OCI-LY7 (cell line): ENCODE measurements around the gene NMBR. TPM values are rescaled to one million over a fixed set of nuclear protein-coding genes. Genes with fewer than 3 reads are reported as not detected.

ENCODE experiments used
- BruUV-seq: library from RNA; stranded (reverse); fragments of 400-500 nt; replicated peaks from 2 replicates; lab custom pipeline; 2021; lab: Mats Ljungman, UMichigan
- CTCF ChIA-PET: fragments of 300-600 bp; sonication (Branson Sonifier 250); formaldehyde crosslinking; loops from one replicate; lab custom pipeline; 2022; ENCODE audit warnings: antibody characterized with exemption; ENCODE audit not compliant: unreplicated experiment; lab: Charles Lee
- POLR2A ChIA-PET: fragments of 300-600 bp; sonication (Branson Sonifier 250); formaldehyde crosslinking; loops from one replicate; lab custom pipeline; 2022; ENCODE audit warnings: antibody characterized with exemption; lab: Charles Lee
- DNase-seq: peaks from one replicate; pipeline ENCODE4 v3.0.0-alpha.2; 2015; ENCODE audit warnings: low spot score
- H2AFZ ChIP-seq: fragments of 200-600 bp; sonication (generic), shearing (Covaris generic); 2 replicates; pipeline ENCODE4 v1.6.1; 2014; ENCODE audit warnings: mild to moderate bottlenecking, antibody characterized with exemption, low read length, moderate library complexity
- H3K27ac ChIP-seq: fragments of 200-600 bp; sonication (generic); 2 replicates; pipeline ENCODE4 v1.5.1; 2014; ENCODE audit warnings: mixed run types, low read depth, mild to moderate bottlenecking, moderate library complexity, low read length, inconsistent platforms; ENCODE audit not compliant: poor library complexity, severe bottlenecking
- H3K36me3 ChIP-seq: fragments of 200-600 bp; sonication (generic); 2 replicates; pipeline ENCODE4 v1.6.1; 2014; ENCODE audit warnings: mild to moderate bottlenecking, antibody characterized with exemption, low read length, moderate library complexity, mixed read lengths; ENCODE audit not compliant: insufficient read depth
- H3K4me1 ChIP-seq: fragments of 200-600 bp; sonication (generic); 2 replicates; pipeline ENCODE4 v1.5.1; 2014; ENCODE audit warnings: mild to moderate bottlenecking, low read length; ENCODE audit not compliant: insufficient read depth, poor library complexity, severe bottlenecking
- H3K4me2 ChIP-seq: fragments of 200-600 bp; sonication (generic); 2 replicates; pipeline ENCODE4 v1.6.1; 2014; ENCODE audit warnings: mild to moderate bottlenecking, low read length
- H3K4me3 ChIP-seq: fragments of 200-600 bp; sonication (generic); 2 replicates; pipeline ENCODE4 v1.5.1; 2014; ENCODE audit warnings: mild to moderate bottlenecking, low read depth, low read length; ENCODE audit not compliant: poor library complexity, severe bottlenecking
- H3K79me2 ChIP-seq: fragments of 200-600 bp; sonication (generic); 2 replicates; pipeline ENCODE4 v1.6.1; 2016; ENCODE audit warnings: low read depth, mild to moderate bottlenecking, low read length, moderate library complexity, mixed read lengths; ENCODE audit not compliant: insufficient read depth
- H3K9me2 ChIP-seq: fragments of 200-600 bp; sonication (generic); 2 replicates; pipeline ENCODE4 v1.6.1; 2016; ENCODE audit warnings: mild to moderate bottlenecking, low read length, mixed read lengths; ENCODE audit not compliant: insufficient read depth
- H3K9me3 ChIP-seq: fragments of 200-600 bp; sonication (generic); 2 replicates; pipeline ENCODE4 v1.6.1; 2014; ENCODE audit warnings: mild to moderate bottlenecking, mixed run types, low read length, mixed read lengths
- H4K20me1 ChIP-seq: fragments of 200-600 bp; sonication (generic); 2 replicates; pipeline ENCODE4 v1.6.1; 2014; ENCODE audit warnings: mild to moderate bottlenecking, antibody characterized with exemption, low read length, moderate library complexity, mixed read lengths; ENCODE audit not compliant: insufficient read depth
- EZH2phosphoT487 ChIP-seq: fragments of 200-600 bp; sonication (generic); IDR thresholded peaks from 2 replicates; pipeline ENCODE4 v1.6.1; 2018; ENCODE audit warnings: low read depth, borderline replicate concordance, mild to moderate bottlenecking, mixed run types, antibody characterized with exemption, low read length, moderate library complexity, mixed read lengths
- intact Hi-C: fragments of 100-400 bp; cut with micrococcal nuclease; formaldehyde crosslinking; loops from one replicate; pipeline ENCODE4 v1.10.0; 2022; ENCODE audit not compliant: unreplicated experiment
- total RNA-seq, 2 experiments: library from RNA; depleted of rRNA in 1 of 2; stranded (reverse); fragments of >200 nt in 1 of 2; shearing (Covaris generic) in 1 of 2; gene quantifications; 2 replicates each; pipeline ENCODE4 v1.2.3, GENCODE V29; 2014 to 2022
- TF ChIP-seq, protein P1 (sequence below): fragments of 200-600 bp; sonication (generic); conservative IDR thresholded peaks from 2 replicates; pipeline ENCODE4 v1.5.1; 2014; ENCODE audit warnings: mild to moderate bottlenecking, antibody characterized with exemption, low read length, moderate library complexity, mixed read lengths

The NMBR gene
- total RNA-seq, 2 experiments from 2014 or later, result not detected

GRCh38 chr6:142184307-142184706 is 37.4 kb upstream of the NMBR start:
- no peaks in the 10 kb centered on the region for H3K9me3 ChIP-seq
- no peak for DNase-seq
- intact Hi-C loops, result no loop called here
- peaks cover 3% of the 10 kb centered on the region; the same call in 1 of the 2 replicates for H3K36me3 ChIP-seq
- BruUV-seq, result no TSS peak
- no peak overlapping the region for H3K4me3 ChIP-seq
- no peak overlapping the region for H3K27ac ChIP-seq
- CTCF ChIA-PET, result no interaction called here
- no peaks in the 10 kb centered on the region for H4K20me1 ChIP-seq
- no peaks in the 10 kb centered on the region for H3K79me2 ChIP-seq
- POLR2A ChIA-PET, result no interaction called here
- no peak overlapping the region for H2AFZ ChIP-seq
- no peaks in the 10 kb centered on the region for H3K4me1 ChIP-seq
- no peak for TF ChIP-seq EZH2phosphoT487
- TF ChIP-seq, protein P1, sequence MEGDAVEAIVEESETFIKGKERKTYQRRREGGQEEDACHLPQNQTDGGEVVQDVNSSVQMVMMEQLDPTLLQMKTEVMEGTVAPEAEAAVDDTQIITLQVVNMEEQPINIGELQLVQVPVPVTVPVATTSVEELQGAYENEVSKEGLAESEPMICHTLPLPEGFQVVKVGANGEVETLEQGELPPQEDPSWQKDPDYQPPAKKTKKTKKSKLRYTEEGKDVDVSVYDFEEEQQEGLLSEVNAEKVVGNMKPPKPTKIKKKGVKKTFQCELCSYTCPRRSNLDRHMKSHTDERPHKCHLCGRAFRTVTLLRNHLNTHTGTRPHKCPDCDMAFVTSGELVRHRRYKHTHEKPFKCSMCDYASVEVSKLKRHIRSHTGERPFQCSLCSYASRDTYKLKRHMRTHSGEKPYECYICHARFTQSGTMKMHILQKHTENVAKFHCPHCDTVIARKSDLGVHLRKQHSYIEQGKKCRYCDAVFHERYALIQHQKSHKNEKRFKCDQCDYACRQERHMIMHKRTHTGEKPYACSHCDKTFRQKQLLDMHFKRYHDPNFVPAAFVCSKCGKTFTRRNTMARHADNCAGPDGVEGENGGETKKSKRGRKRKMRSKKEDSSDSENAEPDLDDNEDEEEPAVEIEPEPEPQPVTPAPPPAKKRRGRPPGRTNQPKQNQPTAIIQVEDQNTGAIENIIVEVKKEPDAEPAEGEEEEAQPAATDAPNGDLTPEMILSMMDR, result no peak
- H3K9me2 ChIP-seq, result no peaks in the 10 kb centered on the region
- H3K4me2 ChIP-seq, result no peak overlapping the region

- H3K79me2 ChIP-seq, result no peaks in the 10 kb centered on the region
- ChIA-PET POLR2A (interaction anchor here (0.8 kb wide), 1 partner anchor 13 kb away, joined by 3 read pairs; no protein-coding TSS in a partner anchor), CTCF (no interaction called here)
- no peaks in the 10 kb centered on the region for H3K9me3 ChIP-seq
- no peak overlapping the region for H3K27ac ChIP-seq
- no peak for DNase-seq
- intact Hi-C loops, result no loop called here
- no peak overlapping the region for H3K4me3 ChIP-seq
- H3K36me3 ChIP-seq, result peaks cover 4% of the 10 kb centered on the region
- H2AFZ ChIP-seq, result no peak overlapping the region
- no peak overlapping the region for H3K4me2 ChIP-seq
- BruUV-seq, result no TSS peak
- H3K4me1 ChIP-seq, result no peaks in the 10 kb centered on the region
- H3K9me2 ChIP-seq, result no peaks in the 10 kb centered on the region
- TF ChIP-seq, protein P1, result no peak
- TF ChIP-seq EZH2phosphoT487, result no peak
- no peaks in the 10 kb centered on the region for H4K20me1 ChIP-seq
Observed at GRCh38 chr6:142183351-142183750, 36.4 kb upstream of the NMBR start.

DNA sequence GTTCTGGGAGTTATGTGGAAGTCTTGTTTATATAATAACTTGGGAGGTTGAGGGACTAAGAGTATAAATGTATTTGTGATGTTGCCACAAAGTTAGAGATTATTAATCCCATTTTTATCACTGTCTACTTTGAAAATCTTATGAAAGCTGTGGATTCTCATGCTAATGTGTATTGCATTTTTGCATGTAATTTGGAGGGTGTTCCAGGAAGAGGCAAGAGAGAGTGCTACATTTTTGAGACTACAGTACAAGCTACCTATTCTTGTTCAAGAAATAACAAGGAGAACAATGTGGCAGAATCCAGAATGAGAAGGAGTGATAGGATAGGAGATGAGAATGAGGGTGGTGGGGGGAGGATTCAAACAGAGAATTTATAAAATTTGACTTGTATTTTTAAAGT is 35.1 kb upstream of the NMBR start:
- no peak for TF ChIP-seq EZH2phosphoT487
- TF ChIP-seq, protein P1, result no peak
- no TSS peak for BruUV-seq
- Histone ChIP-seq H3K4me3 (no peak overlapping the region), H3K9me2 (no peaks in the 10 kb centered on the region), H2AFZ (no peak overlapping the region), H3K4me1 (no peaks in the 10 kb centered on the region), H3K9me3 (peaks cover 4% of the 10 kb centered on the region; the same call in 1 of the 2 replicates), H4K20me1 (no peaks in the 10 kb centered on the region), H3K27ac (no peak overlapping the region), H3K36me3 (peaks cover 17% of the 10 kb centered on the region), H3K79me2 (no peaks in the 10 kb centered on the region), H3K4me2 (no peak overlapping the region)
- POLR2A ChIA-PET, result interaction anchor here (0.5 to 0.9 kb wide), 2 partner anchors 62 to 1507 kb away, joined by 4 to 5 read pairs; no protein-coding TSS in a partner anchor
- DNase-seq, result no peak
- CTCF ChIA-PET, result no interaction called here
- intact Hi-C loops, result no loop called here
